Astrocyte (in vitro differentiated cells and primary cell): Measurements from ENCODE around the gene HOXB4.

Source experiments
- CTCF ChIP-seq: IDR thresholded peaks from 2 replicates; pipeline ENCODE4 v1.5.1; 2011; ENCODE audit warnings: low read depth, mild to moderate bottlenecking, inconsistent platforms, low read length, moderate library complexity; ENCODE audit not compliant: insufficient read depth
- EZH2 ChIP-seq: IDR thresholded peaks from 2 replicates; pipeline ENCODE4 v1.6.1; 2012; ENCODE audit warnings: mild to moderate bottlenecking, low read length, inconsistent platforms; ENCODE audit not compliant: insufficient read depth

GRCh38 chr17:48599354-48599753 lies 21.2 kb upstream of the HOXB4 start:
- TF ChIP-seq CTCF (no peak), EZH2 (no peak)
